Stimulated activated naive CD8-positive, alpha-beta T cell treated with anti-CD3 and anti-CD28 coated beads, Interleukin-15, Interleukin-2, amounts not matched to agents 100 ng/mL and 50 ng/mL, for 24 hours (primary cell): ENCODE measurements around the gene PHF21B.

Experiments used
- H3K27ac Mint-ChIP-seq: one replicate; pipeline ENCODE4 v1.8.0; 2021; ENCODE audit warnings: mild to moderate bottlenecking, mixed read lengths
- H3K27me3 Mint-ChIP-seq: one replicate; pipeline ENCODE4 v1.8.0; 2021; ENCODE audit warnings: mixed read lengths
- H3K36me3 Mint-ChIP-seq: one replicate; pipeline ENCODE4 v1.8.0; 2021; ENCODE audit warnings: low read depth, mixed read lengths
- H3K4me1 Mint-ChIP-seq: one replicate; pipeline ENCODE4 v1.8.0; 2021; ENCODE audit warnings: low read depth, mixed read lengths
- H3K4me3 Mint-ChIP-seq: one replicate; pipeline ENCODE4 v1.8.0; 2021; ENCODE audit warnings: mild to moderate bottlenecking, mixed read lengths
- H3K9me3 Mint-ChIP-seq: one replicate; pipeline ENCODE4 v1.8.0; 2021; ENCODE audit warnings: mixed read lengths

Gene PHF21B

GRCh38 chr22:44920183-44920582 lies 89.6 kb downstream of the PHF21B start:
- no peaks in the 10 kb centered on the region for H3K4me1 Mint-ChIP-seq
- no peaks in the 10 kb centered on the region for H3K36me3 Mint-ChIP-seq
- no peak overlapping the region for H3K27ac Mint-ChIP-seq
- H3K9me3 Mint-ChIP-seq = no peaks in the 10 kb centered on the region
- no peaks in the 10 kb centered on the region for H3K27me3 Mint-ChIP-seq
- no peak overlapping the region for H3K4me3 Mint-ChIP-seq

GRCh38 chr22:44919691-44920090 lies 90.1 kb downstream of the PHF21B start:
- Mint-ChIP-seq H3K27me3 (no peaks in the 10 kb centered on the region), H3K4me1 (no peaks in the 10 kb centered on the region), H3K9me3 (no peaks in the 10 kb centered on the region), H3K4me3 (no peak overlapping the region), H3K36me3 (no peaks in the 10 kb centered on the region), H3K27ac (no peak overlapping the region)

GRCh38 chr22:44918925-44919392 lies 90.8 kb downstream of the PHF21B start:
- Mint-ChIP-seq H3K4me1 (no peaks in the 10 kb centered on the region), H3K27ac (no peak overlapping the region), H3K27me3 (no peaks in the 10 kb centered on the region), H3K4me3 (no peak overlapping the region), H3K36me3 (no peaks in the 10 kb centered on the region), H3K9me3 (no peaks in the 10 kb centered on the region)

GRCh38 chr22:44918166-44918924 lies 91.5 kb downstream of the PHF21B start:
- Mint-ChIP-seq H3K27ac (no peak overlapping the region), H3K9me3 (no peaks in the 10 kb centered on the region), H3K4me1 (no peaks in the 10 kb centered on the region), H3K27me3 (no peaks in the 10 kb centered on the region), H3K36me3 (no peaks in the 10 kb centered on the region), H3K4me3 (no peak overlapping the region)

- H3K27me3 Mint-ChIP-seq = no peaks in the 10 kb centered on the region
- H3K4me3 Mint-ChIP-seq = no peak overlapping the region
- H3K4me1 Mint-ChIP-seq = no peaks in the 10 kb centered on the region
- peaks cover under 1% of the 10 kb centered on the region for H3K9me3 Mint-ChIP-seq
- no peaks in the 10 kb centered on the region for H3K36me3 Mint-ChIP-seq
- H3K27ac Mint-ChIP-seq = no peak overlapping the region
These were observed 92.2 kb downstream of the PHF21B start for GRCh38 chr22:44917372-44918165.

GRCh38 chr22:44916281-44917231 lies 93.2 kb downstream of the PHF21B start:
- H3K4me1 Mint-ChIP-seq = no peaks in the 10 kb centered on the region
- no peak overlapping the region for H3K4me3 Mint-ChIP-seq
- no peaks in the 10 kb centered on the region for H3K36me3 Mint-ChIP-seq
- peaks cover 4% of the 10 kb centered on the region for H3K9me3 Mint-ChIP-seq
- H3K27me3 Mint-ChIP-seq = no peaks in the 10 kb centered on the region
- H3K27ac Mint-ChIP-seq = no peak overlapping the region

- H3K9me3 Mint-ChIP-seq = peaks cover 4% of the 10 kb centered on the region
- no peaks in the 10 kb centered on the region for H3K36me3 Mint-ChIP-seq
- no peaks in the 10 kb centered on the region for H3K4me1 Mint-ChIP-seq
- H3K27ac Mint-ChIP-seq = no peak overlapping the region
- H3K27me3 Mint-ChIP-seq = no peaks in the 10 kb centered on the region
- no peak overlapping the region for H3K4me3 Mint-ChIP-seq
These were observed 94.4 kb downstream of the PHF21B start for GRCh38 chr22:44915441-44915840.

- Mint-ChIP-seq H3K9me3 (peaks cover 4% of the 10 kb centered on the region), H3K36me3 (no peaks in the 10 kb centered on the region), H3K27me3 (no peaks in the 10 kb centered on the region), H3K4me3 (no peak overlapping the region), H3K4me1 (no peaks in the 10 kb centered on the region), H3K27ac (no peak overlapping the region)
These were observed 95.6 kb downstream of the PHF21B start for GRCh38 chr22:44914026-44914721.

GRCh38 chr22:44913198-44913983 lies 96.4 kb downstream of the PHF21B start:
- Mint-ChIP-seq H3K36me3 (no peaks in the 10 kb centered on the region), H3K4me3 (no peak overlapping the region), H3K9me3 (peaks cover 4% of the 10 kb centered on the region), H3K4me1 (no peaks in the 10 kb centered on the region), H3K27ac (no peak overlapping the region), H3K27me3 (no peaks in the 10 kb centered on the region)

GRCh38 chr22:44909241-44909640 lies 100.6 kb downstream of the PHF21B start:
- H3K27me3 Mint-ChIP-seq = peaks cover 6% of the 10 kb centered on the region
- H3K27ac Mint-ChIP-seq = no peak overlapping the region
- no peak overlapping the region for H3K4me3 Mint-ChIP-seq
- H3K36me3 Mint-ChIP-seq = no peaks in the 10 kb centered on the region
- no peaks in the 10 kb centered on the region for H3K4me1 Mint-ChIP-seq
- peaks cover 4% of the 10 kb centered on the region for H3K9me3 Mint-ChIP-seq

- no peaks in the 10 kb centered on the region for H3K36me3 Mint-ChIP-seq
- peaks cover 6% of the 10 kb centered on the region for H3K27me3 Mint-ChIP-seq
- H3K9me3 Mint-ChIP-seq = peaks cover 4% of the 10 kb centered on the region
- no peak overlapping the region for H3K27ac Mint-ChIP-seq
- no peaks in the 10 kb centered on the region for H3K4me1 Mint-ChIP-seq
- no peak overlapping the region for H3K4me3 Mint-ChIP-seq
These were observed 101.8 kb downstream of the PHF21B start for GRCh38 chr22:44907765-44908737.

- Mint-ChIP-seq H3K4me3 (no peak overlapping the region), H3K27ac (no peak overlapping the region), H3K4me1 (no peaks in the 10 kb centered on the region), H3K36me3 (no peaks in the 10 kb centered on the region), H3K27me3 (peaks cover 14% of the 10 kb centered on the region), H3K9me3 (peaks cover 8% of the 10 kb centered on the region)
These were observed 102.7 kb downstream of the PHF21B start for GRCh38 chr22:44906999-44907644.
